Stimulated activated naive CD8-positive, alpha-beta T cell treated with anti-CD3 and anti-CD28 coated beads, Interleukin-15, Interleukin-2, amounts not matched to agents 100 ng/mL and 50 ng/mL, for 24 hours (primary cell): Measurements from ENCODE around the gene BUB1B.

ENCODE experiments used
- H3K27ac Mint-ChIP-seq: one replicate; pipeline ENCODE4 v1.8.0; 2021; ENCODE audit warnings: mild to moderate bottlenecking, mixed read lengths
- H3K27me3 Mint-ChIP-seq: one replicate; pipeline ENCODE4 v1.8.0; 2021; ENCODE audit warnings: mixed read lengths
- H3K36me3 Mint-ChIP-seq: one replicate; pipeline ENCODE4 v1.8.0; 2021; ENCODE audit warnings: low read depth, mixed read lengths
- H3K4me1 Mint-ChIP-seq: one replicate; pipeline ENCODE4 v1.8.0; 2021; ENCODE audit warnings: low read depth, mixed read lengths
- H3K4me3 Mint-ChIP-seq: one replicate; pipeline ENCODE4 v1.8.0; 2021; ENCODE audit warnings: mild to moderate bottlenecking, mixed read lengths
- H3K9me3 Mint-ChIP-seq: one replicate; pipeline ENCODE4 v1.8.0; 2021; ENCODE audit warnings: mixed read lengths

BUB1B gene

DNA sequence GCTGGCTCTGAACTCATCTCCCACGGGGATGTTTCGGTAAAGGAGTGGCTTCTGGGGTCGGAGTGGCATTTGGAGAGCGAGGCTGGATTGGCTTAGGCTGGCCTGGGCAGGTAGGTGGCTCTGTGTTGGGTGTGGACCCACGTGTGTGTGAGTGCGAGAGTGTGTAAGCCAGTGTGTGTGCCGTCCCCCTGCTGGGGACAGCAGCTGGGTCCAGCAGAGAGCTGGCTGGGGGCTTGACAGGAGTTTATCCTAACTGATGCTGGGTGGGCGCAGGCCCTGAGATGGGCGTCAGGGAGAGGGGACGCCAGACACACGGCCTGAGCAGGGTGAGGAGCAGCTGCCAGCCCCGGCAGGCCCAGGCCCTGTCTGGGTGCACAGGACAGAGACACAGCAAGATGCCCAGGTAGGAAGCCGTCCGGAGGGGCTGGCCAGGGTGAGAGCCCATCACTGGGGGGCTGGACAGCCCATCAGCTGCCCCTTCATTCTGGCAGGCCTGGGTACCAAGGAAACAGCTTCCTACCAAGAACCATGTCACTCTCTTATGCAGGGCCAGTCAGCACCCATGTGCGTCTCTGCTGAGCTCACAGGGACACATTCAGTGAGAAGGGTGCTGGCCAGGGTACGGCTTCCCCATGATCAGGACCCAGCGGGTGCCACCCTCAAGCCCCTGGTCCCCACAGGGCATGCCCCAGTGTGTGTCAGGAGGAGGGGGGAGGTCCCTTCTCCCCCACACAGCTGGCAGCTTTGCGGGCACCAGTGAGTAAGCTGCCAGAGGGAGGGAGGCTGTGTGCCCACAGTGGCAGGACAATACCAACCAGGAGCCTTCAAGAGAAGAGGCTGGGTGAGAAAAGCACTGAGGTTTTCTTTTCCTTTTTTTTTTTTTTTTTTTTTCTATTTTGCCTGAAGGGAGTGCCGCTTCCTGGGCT is 79.1 kb downstream of the BUB1B start:
- Mint-ChIP-seq H3K36me3 (no peaks in the 10 kb centered on the region), H3K27me3 (peaks cover 16% of the 10 kb centered on the region)

GRCh38 chr15:40240619-40241221 is 79.9 kb downstream of the BUB1B start:
- peaks cover 6% of the 10 kb centered on the region for H3K4me1 Mint-ChIP-seq
- no peaks in the 10 kb centered on the region for H3K36me3 Mint-ChIP-seq

More for the DNA sequence above, 79.1 kb downstream of the BUB1B start:
- H3K4me1 Mint-ChIP-seq = peaks cover 9% of the 10 kb centered on the region
- no peak overlapping the region for H3K4me3 Mint-ChIP-seq
- no peaks in the 10 kb centered on the region for H3K9me3 Mint-ChIP-seq
- H3K27ac Mint-ChIP-seq = no peak overlapping the region

DNA sequence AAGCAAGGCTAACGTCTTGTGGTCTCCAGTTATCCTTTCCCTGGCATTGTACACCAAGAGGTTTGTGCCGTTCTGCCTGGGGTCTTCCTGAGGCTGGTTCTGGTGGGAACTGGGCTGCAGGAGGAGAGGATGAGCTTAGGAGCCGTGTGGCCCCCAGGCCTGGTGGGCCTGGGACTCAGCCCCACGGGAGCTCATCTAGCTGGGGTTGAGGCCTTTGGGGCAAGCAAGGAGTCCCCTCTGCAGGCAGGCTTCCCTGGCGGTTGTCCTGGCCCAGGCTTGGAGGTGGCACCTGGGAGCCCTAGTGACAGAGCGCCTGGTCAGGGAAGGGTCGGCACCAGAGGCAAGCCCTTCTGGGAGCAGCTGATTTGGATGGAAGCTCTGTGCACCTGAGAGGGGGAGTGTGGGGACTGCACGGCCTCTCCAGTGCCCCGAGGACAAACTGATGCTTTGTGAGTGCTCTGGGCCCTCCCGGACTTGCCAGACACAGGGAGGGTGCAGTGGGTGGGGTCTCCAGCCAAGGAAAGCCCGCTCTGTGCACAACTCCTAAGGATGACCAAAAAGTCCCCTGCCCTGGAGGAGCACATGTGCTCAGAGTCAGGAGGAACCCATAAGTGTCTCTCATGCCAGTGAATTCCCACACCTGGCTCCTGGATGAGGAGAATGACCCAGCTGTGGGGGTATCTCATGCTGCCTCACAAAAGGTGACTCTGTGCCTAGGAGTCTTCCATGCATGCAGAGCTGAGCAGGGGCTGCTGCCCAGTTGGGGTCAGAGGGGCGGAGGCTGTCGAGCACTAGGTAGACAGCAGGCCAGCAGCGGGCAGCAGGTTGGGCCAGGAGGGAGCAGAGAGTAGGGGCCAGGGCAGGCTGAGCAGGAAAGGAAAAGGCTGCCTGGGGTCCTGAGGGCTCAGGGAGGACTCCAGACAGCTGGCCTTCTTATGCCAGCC is 80.7 kb downstream of the BUB1B start:
- Mint-ChIP-seq H3K27ac (no peak overlapping the region), H3K9me3 (no peaks in the 10 kb centered on the region), H3K4me3 (no peak overlapping the region), H3K4me1 (peaks cover 6% of the 10 kb centered on the region), H3K27me3 (peaks cover 16% of the 10 kb centered on the region), H3K36me3 (no peaks in the 10 kb centered on the region)

More at GRCh38 chr15:40240619-40241221, 79.9 kb downstream of the BUB1B start:
- H3K27ac Mint-ChIP-seq = no peak overlapping the region
- peaks cover 16% of the 10 kb centered on the region for H3K27me3 Mint-ChIP-seq
- no peaks in the 10 kb centered on the region for H3K9me3 Mint-ChIP-seq
- no peak overlapping the region for H3K4me3 Mint-ChIP-seq

DNA sequence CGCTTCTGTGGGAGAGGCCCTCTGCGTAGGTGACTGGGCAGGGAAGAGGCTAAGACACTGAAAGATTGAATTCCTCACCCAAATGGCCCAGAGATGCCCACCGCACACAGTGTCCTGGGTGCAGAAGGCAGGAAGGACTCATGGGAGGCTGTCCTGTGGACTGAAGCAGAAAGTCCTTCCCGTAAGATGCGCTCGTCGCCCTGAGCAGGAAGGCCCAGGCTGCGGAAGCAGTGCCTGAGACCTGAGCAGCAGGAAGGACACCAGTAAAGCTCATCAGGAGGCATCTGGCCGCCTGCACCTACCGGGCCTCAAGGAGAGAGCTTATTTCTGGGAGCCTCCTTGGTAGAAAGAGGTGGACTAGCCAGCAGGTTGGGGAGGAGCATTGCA is 81.3 kb downstream of the BUB1B start:
- Mint-ChIP-seq H3K9me3 (no peaks in the 10 kb centered on the region), H3K27ac (no peak overlapping the region), H3K4me3 (no peak overlapping the region), H3K27me3 (peaks cover 16% of the 10 kb centered on the region), H3K36me3 (no peaks in the 10 kb centered on the region), H3K4me1 (peaks cover 6% of the 10 kb centered on the region)

DNA sequence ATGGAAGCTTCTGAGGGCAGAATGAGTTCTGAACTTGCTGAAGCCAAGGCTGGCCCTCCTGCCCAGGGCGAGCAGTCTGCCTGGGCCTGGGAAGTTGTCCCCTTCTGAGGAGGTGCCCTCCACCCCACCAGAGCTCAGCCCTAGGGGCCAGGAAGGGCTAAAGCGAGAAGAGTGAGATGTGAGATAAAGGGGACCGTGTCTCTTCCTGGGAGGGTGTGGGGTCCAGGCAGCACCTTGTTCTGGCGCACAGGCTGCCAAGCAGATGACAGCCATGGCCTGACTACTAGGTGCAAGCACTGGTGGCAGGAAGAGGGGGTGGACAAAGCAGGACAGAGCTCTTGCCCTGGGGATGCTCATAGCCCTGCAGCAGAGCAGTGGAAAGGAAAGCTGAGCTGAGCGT is 81.7 kb downstream of the BUB1B start:
- Mint-ChIP-seq H3K9me3 (no peaks in the 10 kb centered on the region), H3K27ac (no peak overlapping the region), H3K4me1 (peaks cover 6% of the 10 kb centered on the region), H3K27me3 (peaks cover 16% of the 10 kb centered on the region), H3K4me3 (no peak overlapping the region), H3K36me3 (no peaks in the 10 kb centered on the region)

GRCh38 chr15:40243126-40243810 is 82.4 kb downstream of the BUB1B start:
- Mint-ChIP-seq H3K27ac (no peak overlapping the region), H3K4me3 (no peak overlapping the region), H3K9me3 (no peaks in the 10 kb centered on the region), H3K27me3 (peaks cover 9% of the 10 kb centered on the region), H3K4me1 (peaks cover 6% of the 10 kb centered on the region), H3K36me3 (no peaks in the 10 kb centered on the region)

DNA sequence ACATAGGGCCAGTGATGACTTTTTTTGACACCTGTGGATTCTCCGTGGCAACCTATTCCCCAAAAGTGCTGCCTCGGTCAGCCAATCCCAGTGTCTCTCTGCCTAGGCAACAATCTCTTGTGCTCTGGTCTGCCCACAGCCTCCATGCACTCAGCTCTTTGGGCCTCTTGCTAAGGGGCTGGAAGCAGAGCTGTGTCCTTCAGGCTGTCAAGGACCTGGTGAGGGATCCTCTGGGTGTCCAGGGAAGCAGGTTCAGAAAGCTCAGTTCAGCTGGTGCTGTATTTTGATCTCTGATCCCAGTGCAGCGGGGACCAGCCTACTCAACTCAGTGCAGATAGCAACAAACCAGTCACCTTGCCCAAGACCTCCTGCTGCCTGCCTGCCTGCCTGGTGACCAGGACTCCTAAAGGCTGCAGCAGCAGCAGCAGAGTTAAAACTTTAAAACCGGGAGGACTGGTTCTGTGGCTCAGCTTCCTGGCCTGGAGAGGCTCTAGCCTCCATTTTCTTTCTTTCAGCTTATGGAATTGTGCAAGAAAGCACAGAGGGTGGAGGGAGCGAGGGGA is 84.2 kb downstream of the BUB1B start:
- Mint-ChIP-seq H3K27ac (no peak overlapping the region), H3K36me3 (no peaks in the 10 kb centered on the region), H3K4me3 (no peak overlapping the region)

GRCh38 chr15:40245666-40246450 is 85.0 kb downstream of the BUB1B start:
- Mint-ChIP-seq H3K27me3 (no peaks in the 10 kb centered on the region), H3K36me3 (no peaks in the 10 kb centered on the region), H3K27ac (no peak overlapping the region), H3K4me3 (no peak overlapping the region), H3K9me3 (no peaks in the 10 kb centered on the region), H3K4me1 (no peaks in the 10 kb centered on the region)

More for the DNA sequence above, 84.2 kb downstream of the BUB1B start:
- Mint-ChIP-seq H3K9me3 (no peaks in the 10 kb centered on the region), H3K27me3 (no peaks in the 10 kb centered on the region), H3K4me1 (no peaks in the 10 kb centered on the region)

DNA sequence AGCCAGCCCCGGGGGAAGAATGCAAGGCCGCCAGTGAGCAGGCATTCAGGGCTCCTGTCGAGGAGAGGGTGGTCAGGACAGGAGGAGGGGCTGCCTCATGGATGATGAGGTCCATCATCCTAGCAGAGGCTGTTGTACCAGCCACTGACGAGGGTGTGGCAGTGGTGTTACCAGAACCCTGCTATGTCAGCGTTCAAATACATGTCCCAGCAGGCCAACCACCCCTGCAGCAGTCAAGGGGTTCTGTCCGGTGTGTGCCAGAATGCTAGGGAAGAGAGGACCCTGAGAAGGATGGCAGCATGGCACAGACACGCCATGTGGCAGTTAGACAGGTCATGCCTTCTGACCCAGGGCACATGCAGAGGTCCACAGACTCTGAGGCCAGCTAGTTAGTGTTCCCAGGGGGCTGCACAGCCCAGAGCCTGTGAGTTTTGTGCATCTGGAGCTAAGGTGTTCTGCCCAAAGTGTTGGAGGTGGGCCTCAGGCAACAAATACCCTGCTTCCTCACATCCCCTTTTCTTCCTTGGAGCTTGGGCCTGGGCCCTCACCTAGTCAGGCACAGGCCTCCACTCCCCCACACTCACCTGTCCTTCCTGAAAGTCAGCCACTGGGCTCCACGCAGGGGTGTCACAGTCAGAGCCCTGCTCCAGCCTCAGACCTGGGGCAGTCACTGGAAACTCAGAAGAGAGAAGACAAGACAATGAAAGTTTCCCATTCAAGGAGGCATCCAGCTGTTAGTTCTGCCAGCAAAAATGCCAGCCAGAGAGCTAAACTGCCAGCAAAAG is 85.8 kb downstream of the BUB1B start:
- Mint-ChIP-seq H3K36me3 (no peaks in the 10 kb centered on the region), H3K4me1 (no peaks in the 10 kb centered on the region), H3K9me3 (no peaks in the 10 kb centered on the region), H3K27ac (no peak overlapping the region), H3K4me3 (no peak overlapping the region), H3K27me3 (peaks cover 7% of the 10 kb centered on the region)

- Mint-ChIP-seq H3K36me3 (no peaks in the 10 kb centered on the region), H3K9me3 (no peaks in the 10 kb centered on the region), H3K27me3 (peaks cover 7% of the 10 kb centered on the region), H3K4me1 (no peaks in the 10 kb centered on the region), H3K27ac (no peak overlapping the region), H3K4me3 (no peak overlapping the region)
Observed at GRCh38 chr15:40247406-40247971, 86.6 kb downstream of the BUB1B start.

- Mint-ChIP-seq H3K4me3 (no peak overlapping the region), H3K9me3 (no peaks in the 10 kb centered on the region), H3K27me3 (peaks cover 11% of the 10 kb centered on the region), H3K4me1 (peaks cover 3% of the 10 kb centered on the region), H3K27ac (no peak overlapping the region), H3K36me3 (no peaks in the 10 kb centered on the region)
Observed at GRCh38 chr15:40248006-40248783, 87.3 kb downstream of the BUB1B start.
